SW480 (cell line): ENCODE results near the gene SLC16A4.

Source experiments
- DNase-seq: peaks from one replicate; pipeline ENCODE4 v3.0.0-alpha.2; 2016; ENCODE audit warnings: low spot score

SLC16A4 gene

DNA sequence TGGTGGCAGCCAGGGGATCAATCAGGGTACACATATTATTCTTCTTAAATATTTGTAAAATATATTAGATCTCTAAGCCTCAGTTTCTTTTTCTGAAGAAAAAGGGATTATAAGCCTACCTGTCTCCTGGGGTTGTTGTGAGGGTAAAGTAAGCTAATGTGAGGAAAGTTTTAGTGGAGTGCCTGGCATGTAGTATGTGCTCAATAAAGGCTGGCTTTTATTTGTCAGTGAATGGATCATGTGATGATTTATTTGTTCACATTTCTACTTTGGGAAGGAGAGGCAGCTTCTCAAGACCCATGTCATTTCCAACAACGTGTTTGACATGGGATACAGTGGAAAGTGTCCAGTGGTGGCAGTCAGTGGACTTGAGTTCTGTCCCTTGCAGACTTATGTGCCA lies 64.0 kb downstream of the SLC16A4 start:
- no peak for DNase-seq

- no peak for DNase-seq
These were observed 66.2 kb downstream of the SLC16A4 start for GRCh38 chr1:110324667-110325066.

DNA sequence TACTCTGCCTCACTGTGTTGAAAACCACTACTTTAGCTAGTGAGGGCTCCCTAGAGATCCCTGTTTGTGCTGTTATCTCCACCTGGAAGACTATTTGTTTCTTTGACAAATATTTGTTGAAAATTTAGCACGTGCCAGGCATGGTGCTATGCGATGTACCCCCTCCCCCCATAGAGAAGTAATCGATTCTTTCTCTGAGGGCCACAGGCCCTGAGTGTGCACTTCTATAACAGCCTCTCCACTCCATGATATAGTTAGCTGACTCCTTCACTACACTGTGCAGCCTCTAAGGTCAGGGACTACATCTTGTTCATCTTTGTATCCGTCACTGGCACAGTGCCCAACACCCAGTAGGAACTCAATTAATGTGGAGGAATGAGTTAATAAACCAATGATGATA lies 69.0 kb downstream of the SLC16A4 start:
- DNase-seq = no peak

DNA sequence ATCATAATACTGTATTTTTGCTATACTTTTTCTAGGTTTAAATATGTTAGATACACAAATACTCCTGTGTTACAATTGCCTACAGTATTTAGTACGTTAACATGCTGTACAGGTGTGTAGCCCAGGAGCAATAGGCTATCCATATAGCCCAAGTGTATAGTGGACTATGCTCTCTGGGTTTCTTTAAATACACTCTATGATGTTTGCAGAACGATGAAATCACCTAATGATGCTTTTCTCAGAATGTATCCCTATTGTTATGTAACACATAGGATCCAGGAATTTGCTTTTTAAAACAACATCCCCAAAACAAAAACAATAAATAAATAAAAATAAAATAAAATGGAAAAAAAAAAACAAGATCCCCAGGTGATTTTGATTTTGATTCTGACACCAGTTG lies 69.8 kb downstream of the SLC16A4 start:
- no peak for DNase-seq

- DNase-seq = no peak
These were observed 70.7 kb downstream of the SLC16A4 start for GRCh38 chr1:110320168-110320518.

- DNase-seq = no peak
These were observed 71.3 kb downstream of the SLC16A4 start for GRCh38 chr1:110319332-110320167.

DNA sequence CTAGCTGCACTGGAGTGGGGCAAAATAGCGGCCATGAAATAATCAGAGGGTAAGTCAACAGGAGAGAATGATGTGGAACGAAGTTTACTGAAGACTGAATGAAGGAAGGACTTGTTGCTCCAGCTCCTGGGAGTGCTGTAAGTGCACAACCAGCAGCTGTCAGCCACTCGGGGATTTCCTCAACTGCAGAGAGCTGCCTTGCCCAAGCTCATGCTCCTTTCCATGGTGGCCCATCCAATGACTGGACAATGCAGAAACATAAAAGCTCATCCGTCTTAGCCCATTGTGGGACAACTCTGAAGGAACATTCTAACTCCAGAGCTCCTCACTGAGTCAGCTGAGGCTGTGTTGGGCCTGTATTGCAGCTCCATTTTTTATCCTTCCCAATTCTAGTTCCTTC lies 72.8 kb downstream of the SLC16A4 start:
- DNase-seq = no peak

- no peak for DNase-seq
These were observed 74.1 kb downstream of the SLC16A4 start for GRCh38 chr1:110316735-110317134.
